NT2/D1 (cell line): ENCODE data around the gene PNPO.
"Not testable (repeated sequence)": the region's sequence is repeated elsewhere in the genome, so short reads cannot be mapped to it uniquely, and the experiment has no call there.

Experiments
- DNase-seq: peaks from one replicate; pipeline ENCODE4 v3.0.0-alpha.2; 2011; ENCODE audit warnings: low read depth, low spot score
- H3K27me3 ChIP-seq: 2 replicates; pipeline ENCODE4 v1.6.0; 2011; ENCODE audit warnings: mild to moderate bottlenecking; ENCODE audit not compliant: insufficient read length, insufficient read depth
- H3K36me3 ChIP-seq: 2 replicates; pipeline ENCODE4 v1.6.1; 2011; ENCODE audit warnings: mild to moderate bottlenecking, low read length, mixed read lengths; ENCODE audit not compliant: insufficient read depth, insufficient read length
- H3K4me1 ChIP-seq: 2 replicates; pipeline ENCODE4 v1.5.1; 2011; ENCODE audit not compliant: insufficient read depth, insufficient read length
- H3K4me3 ChIP-seq: 2 replicates; pipeline ENCODE4 v1.5.1; 2011; ENCODE audit warnings: low read depth; ENCODE audit not compliant: insufficient read length
- H3K9ac ChIP-seq: 2 replicates; pipeline ENCODE4 v1.6.0; 2011; ENCODE audit warnings: low read depth; ENCODE audit not compliant: insufficient read length
- H3K9me3 ChIP-seq: 2 replicates; pipeline ENCODE4 v1.5.1; 2011; ENCODE audit warnings: mild to moderate bottlenecking, low read length; ENCODE audit not compliant: insufficient read depth
- SUZ12 ChIP-seq: IDR thresholded peaks from 2 replicates; pipeline ENCODE4 v1.6.1; 2011; ENCODE audit not compliant: insufficient read length, insufficient read depth; ENCODE audit errors: extremely low read depth
- YY1 ChIP-seq: IDR thresholded peaks from 2 replicates; pipeline ENCODE4 v1.6.1; 2011; ENCODE audit not compliant: insufficient read length, insufficient read depth
- ZNF274 ChIP-seq: IDR thresholded peaks from 2 replicates; pipeline ENCODE4 v1.6.1; 2011; ENCODE audit warnings: mild to moderate bottlenecking, low read depth, low read length

Gene PNPO

DNA sequence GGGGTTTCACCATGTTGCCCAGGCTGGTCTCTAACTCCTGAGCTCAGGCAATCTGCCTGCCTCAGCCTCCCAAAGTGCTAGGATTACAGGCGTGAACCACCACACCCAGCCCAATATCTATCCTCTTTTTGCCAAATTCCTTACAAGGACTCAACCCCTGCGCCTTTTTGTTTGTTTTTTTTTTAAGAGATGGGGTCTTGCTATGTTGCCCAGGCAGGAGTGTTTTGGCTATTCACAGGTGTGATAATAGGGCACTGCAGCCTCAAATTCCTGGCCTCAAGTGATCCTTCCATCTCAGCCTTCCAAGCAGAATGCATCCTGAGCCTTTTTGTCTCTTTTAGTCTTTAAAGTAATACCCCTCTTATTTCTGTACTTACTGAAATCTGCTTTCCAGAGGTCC lies 28.3 kb upstream of the PNPO start:
- H3K4me3 ChIP-seq: no peak overlapping the region
- H3K4me1 ChIP-seq: no peaks in the 10 kb centered on the region
- peaks cover 22% of the 10 kb centered on the region for H3K36me3 ChIP-seq
- TF ChIP-seq SUZ12: no peak
- TF ChIP-seq YY1: no peak
- TF ChIP-seq ZNF274: no peak
- no peak for DNase-seq
- H3K27me3 ChIP-seq: no peaks in the 10 kb centered on the region
- no peaks in the 10 kb centered on the region for H3K9me3 ChIP-seq
- no peak overlapping the region for H3K9ac ChIP-seq

GRCh38 chr17:47914306-47914948 lies 26.9 kb upstream of the PNPO start:
- no peak overlapping the region for H3K9ac ChIP-seq
- no peak for DNase-seq
- no peaks in the 10 kb centered on the region for H3K27me3 ChIP-seq
- peaks cover 18% of the 10 kb centered on the region for H3K36me3 ChIP-seq
- no peaks in the 10 kb centered on the region for H3K4me1 ChIP-seq
- H3K9me3 ChIP-seq: no peaks in the 10 kb centered on the region
- no peak for TF ChIP-seq ZNF274
- no peak overlapping the region for H3K4me3 ChIP-seq

GRCh38 chr17:47915776-47916398 lies 25.5 kb upstream of the PNPO start:
- Histone ChIP-seq H3K9me3 (no peaks in the 10 kb centered on the region), H3K36me3 (peaks cover 21% of the 10 kb centered on the region), H3K9ac (no peak overlapping the region), H3K4me3 (no peak overlapping the region), H3K4me1 (no peaks in the 10 kb centered on the region), H3K27me3 (no peaks in the 10 kb centered on the region)
- TF ChIP-seq ZNF274 (no peak), YY1 (no peak), SUZ12 (no peak)
- DNase-seq: no peak

GRCh38 chr17:47916489-47917208 lies 24.7 kb upstream of the PNPO start:
- no peak for DNase-seq
- H3K36me3 ChIP-seq: peaks cover 21% of the 10 kb centered on the region
- H3K27me3 ChIP-seq: no peaks in the 10 kb centered on the region
- no peaks in the 10 kb centered on the region for H3K4me1 ChIP-seq
- TF ChIP-seq SUZ12 (no peak), ZNF274 (no peak), YY1 (no peak)
- no peak overlapping the region for H3K9ac ChIP-seq
- no peak overlapping the region for H3K4me3 ChIP-seq
- H3K9me3 ChIP-seq: no peaks in the 10 kb centered on the region

DNA sequence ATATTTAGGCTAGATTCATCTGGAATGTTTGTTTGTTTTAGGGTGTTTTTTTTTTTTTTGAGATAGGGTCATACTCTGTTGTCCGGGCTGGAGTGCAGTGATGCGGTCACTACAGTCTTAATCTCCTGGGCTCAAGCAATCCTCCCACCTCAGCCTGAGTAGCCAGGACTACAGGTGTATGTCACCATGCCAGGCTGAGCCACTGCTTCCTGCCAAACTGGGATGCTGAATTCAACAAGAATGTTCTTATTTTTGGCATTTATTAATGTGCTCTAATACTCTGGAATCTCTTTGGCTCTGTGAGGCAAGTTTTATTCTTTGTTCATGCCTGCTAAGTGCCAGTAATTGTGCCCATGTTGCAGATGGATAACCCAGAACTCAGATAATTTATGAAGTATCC lies 23.8 kb upstream of the PNPO start:
- Histone ChIP-seq H3K9ac (no peak overlapping the region), H3K27me3 (no peaks in the 10 kb centered on the region), H3K4me1 (no peaks in the 10 kb centered on the region), H3K4me3 (no peak overlapping the region), H3K9me3 (no peaks in the 10 kb centered on the region), H3K36me3 (peaks cover 23% of the 10 kb centered on the region)
- no peak for TF ChIP-seq SUZ12
- TF ChIP-seq ZNF274: no peak
- no peak for TF ChIP-seq YY1
- DNase-seq: no peak

GRCh38 chr17:47918006-47918405 lies 23.4 kb upstream of the PNPO start:
- TF ChIP-seq ZNF274 (no peak), SUZ12 (no peak), YY1 (no peak)
- no peak overlapping the region for H3K4me3 ChIP-seq
- DNase-seq: no peak
- H3K36me3 ChIP-seq: peaks cover 26% of the 10 kb centered on the region
- H3K4me1 ChIP-seq: no peaks in the 10 kb centered on the region
- H3K27me3 ChIP-seq: no peaks in the 10 kb centered on the region
- no peaks in the 10 kb centered on the region for H3K9me3 ChIP-seq
- no peak overlapping the region for H3K9ac ChIP-seq

GRCh38 chr17:47918991-47919390 lies 22.4 kb upstream of the PNPO start:
- H3K36me3 ChIP-seq: peaks cover 34% of the 10 kb centered on the region
- no peaks in the 10 kb centered on the region for H3K27me3 ChIP-seq
- no peaks in the 10 kb centered on the region for H3K9me3 ChIP-seq
- no peak for DNase-seq
- no peak overlapping the region for H3K9ac ChIP-seq
- H3K4me1 ChIP-seq: no peaks in the 10 kb centered on the region
- TF ChIP-seq YY1: no peak
- no peak for TF ChIP-seq SUZ12
- no peak for TF ChIP-seq ZNF274
- H3K4me3 ChIP-seq: no peak overlapping the region

DNA sequence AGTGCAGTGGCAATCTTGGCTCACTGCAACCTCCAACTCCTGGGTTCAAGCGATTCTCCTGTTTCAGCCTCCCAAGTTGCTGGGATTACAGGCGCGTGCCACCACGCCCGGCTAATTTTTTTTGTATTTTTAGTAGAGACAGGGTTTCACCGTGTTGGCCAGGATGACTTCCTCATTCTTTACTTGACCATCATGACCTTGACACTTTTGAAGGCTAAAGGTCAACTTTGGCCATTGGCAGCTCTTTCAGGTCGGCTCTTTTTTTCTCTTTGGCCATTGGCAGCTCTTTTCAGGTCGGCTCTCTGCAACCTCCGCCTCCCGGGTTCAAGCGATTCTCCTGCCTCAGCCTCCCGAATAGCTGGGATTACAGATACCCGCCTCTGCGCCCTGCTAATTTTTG lies 21.5 kb upstream of the PNPO start:
- H3K27me3 ChIP-seq, H3K9me3 ChIP-seq, DNase-seq, H3K4me1 ChIP-seq, H3K4me3 ChIP-seq, H3K9ac ChIP-seq: not testable (repeated sequence)
- peaks cover 43% of the 10 kb centered on the region for H3K36me3 ChIP-seq
